HG03378 (cell line): ENCODE data around the gene NFATC1.
"Not testable (repeated sequence)": the region's sequence is repeated elsewhere in the genome, so short reads cannot be mapped to it uniquely, and the experiment has no call there.

Experiments
- ATAC-seq: cut with Tn5 transposase; IDR thresholded peaks from one replicate; pipeline ENCODE4 v1.9.1; 2021; ENCODE audit warnings: mild to moderate bottlenecking, moderate library complexity; ENCODE audit not compliant: unreplicated experiment

NFATC1 gene

GRCh38 chr18:79503406-79503805 is 107.7 kb downstream of the NFATC1 start:
- no peak for ATAC-seq

DNA sequence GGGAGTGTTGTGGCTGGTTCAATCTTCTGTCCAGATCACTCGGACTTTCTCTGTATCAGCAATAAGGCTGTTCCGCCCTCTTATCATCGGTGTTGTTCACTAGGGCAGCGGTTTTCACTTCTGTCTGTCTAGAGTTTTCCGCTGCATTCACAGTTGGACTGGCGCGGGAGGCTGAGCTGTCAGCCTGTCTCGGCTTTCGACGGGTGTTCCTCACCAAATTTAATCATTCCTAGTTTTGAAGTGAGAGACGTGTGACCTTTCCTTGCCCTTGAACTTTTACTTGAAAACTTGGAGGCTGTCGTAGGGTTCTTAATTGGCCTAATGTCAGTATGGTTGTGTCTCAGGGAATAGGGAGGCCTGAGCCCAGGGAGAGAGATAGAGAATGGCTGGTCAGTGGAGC is 108.3 kb downstream of the NFATC1 start:
- no peak for ATAC-seq

DNA sequence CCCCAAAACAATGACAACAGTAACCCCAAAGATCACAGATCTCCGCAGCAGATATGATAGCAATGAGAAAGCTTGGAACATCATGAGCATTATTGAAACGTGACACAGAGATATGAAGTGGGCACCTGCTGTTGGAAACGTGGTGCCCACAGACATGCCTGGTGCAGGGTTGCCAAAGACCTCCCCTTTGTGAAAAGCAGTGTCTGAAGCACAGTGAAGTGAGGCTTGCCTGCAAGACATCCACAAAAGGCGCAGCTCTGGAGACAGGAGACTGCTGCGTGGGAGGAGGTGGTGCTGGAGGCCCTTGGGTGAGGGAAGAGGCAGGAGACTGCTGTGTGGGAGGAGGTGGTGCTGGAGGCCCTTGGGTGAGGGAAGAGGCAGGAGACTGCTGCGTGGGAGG is 108.8 kb downstream of the NFATC1 start:
- ATAC-seq: not testable (repeated sequence)

GRCh38 chr18:79505465-79505864 is 109.7 kb downstream of the NFATC1 start:
- not testable (repeated sequence) for ATAC-seq

GRCh38 chr18:79506191-79507075 is 110.7 kb downstream of the NFATC1 start:
- no peak for ATAC-seq

- no peak for ATAC-seq
Observed at GRCh38 chr18:79507076-79507545, 111.4 kb downstream of the NFATC1 start.

DNA sequence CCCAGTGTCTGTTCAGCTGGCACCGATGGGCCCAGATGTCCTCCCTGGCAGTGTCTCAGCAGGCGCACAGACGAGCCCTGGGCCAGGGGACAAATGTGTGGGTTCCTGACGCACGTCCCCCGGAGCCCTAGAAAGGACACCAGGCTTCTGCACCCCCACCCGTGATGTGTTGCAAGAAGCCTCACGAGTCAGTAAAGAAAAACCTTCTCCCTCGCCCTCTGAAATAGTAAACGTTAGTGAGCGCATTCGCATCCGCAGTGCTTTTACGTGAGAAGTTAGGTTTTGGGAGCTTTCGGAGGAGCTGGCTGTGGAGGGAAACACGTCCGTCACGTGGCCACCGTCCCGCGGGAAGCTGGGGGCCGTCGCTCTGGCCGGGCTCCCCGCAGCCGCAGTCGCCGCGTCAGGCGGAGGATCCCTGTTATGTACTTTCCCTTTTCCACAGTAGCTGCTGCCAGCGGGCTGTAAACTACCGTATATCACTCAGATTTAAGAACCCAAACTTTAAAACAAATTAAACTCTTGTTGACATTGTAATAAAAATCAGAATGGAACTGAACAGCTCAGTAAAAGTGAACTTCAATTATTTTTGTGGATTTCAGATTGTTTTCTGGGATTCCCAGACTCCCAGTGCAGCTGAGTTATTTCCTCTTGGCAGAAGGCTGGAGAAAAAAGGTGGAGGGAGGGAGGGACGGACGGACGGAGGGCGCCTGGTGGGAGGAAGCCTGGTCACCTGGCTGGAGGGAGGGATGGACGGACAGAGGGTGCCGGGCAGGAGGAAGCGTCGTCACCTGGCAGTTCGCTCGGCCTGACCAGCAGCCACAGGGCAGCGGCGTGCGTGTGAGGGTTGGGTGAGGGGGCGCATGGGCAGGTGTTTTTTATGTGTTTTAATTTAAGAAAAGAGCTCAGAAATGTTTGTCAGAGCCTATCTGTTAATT is 112.1 kb downstream of the NFATC1 start:
- no peak for ATAC-seq

DNA sequence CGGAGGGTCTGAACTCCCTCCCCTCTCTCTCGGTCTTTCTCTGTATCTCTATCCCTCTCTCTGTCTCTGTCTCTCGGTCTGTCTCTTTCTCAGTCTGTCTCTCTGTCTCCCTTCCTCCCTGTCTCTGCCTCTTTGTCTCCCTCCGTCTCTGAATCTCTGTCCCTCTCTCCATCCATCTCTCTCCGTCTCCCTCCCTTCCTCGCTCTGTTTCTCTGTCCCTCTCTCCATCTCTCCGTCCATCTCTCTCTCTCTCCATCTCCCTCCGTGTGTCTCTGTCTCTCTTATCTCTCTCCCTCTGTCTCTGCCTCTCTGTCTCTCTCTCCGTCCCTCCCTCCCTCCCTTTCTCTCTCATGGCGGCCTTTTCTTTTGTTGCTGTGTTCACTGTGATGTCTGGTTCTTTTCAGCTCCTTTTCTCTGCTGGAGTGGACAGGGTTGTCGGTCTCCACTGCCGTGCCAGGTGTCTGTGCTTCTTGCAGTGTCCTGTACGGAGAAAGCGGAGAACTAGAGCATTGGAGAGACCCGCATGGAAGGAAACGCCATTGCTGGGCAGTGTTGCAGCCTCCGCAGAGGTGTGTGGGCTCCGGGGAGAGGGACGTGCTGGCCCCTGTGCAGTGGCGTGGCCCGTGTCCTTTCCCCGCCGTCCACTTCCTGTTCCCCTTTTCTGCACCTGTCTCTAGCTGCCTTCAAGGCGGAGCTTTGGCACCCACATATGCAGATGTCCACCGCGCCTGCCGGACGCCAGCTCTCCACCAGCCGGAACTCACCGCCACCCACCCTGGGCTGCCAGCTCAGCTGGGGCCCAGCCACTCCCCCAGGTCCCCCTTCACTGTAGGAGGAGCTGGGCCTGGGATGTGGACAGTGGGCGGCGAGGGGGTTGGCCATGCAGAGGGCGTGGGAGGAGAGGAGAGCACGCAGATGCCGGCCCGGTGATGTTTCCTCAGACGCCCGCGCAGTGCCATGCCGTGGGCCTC is 113.1 kb downstream of the NFATC1 start:
- peak; percentile 57 for ATAC-seq

DNA sequence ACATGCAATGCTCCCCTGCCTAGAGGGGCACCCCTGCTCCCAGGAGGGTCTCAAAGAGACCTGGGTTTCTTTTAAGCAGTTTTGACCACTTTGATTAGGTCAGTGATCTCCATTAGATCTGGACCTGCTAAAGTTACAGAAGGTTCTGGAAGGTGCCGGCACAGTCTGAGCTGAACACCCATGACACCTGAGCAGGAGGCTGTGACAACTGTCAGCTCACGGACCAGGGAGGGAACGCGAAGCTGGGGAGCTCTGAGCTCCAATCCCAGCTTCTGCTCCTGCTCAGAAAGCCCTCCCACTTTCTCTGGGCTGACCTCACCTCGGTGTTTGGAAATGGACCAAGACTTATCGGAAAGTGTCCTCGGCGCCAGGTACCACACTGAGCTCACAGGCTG is 113.8 kb downstream of the NFATC1 start:
- no peak for ATAC-seq

DNA sequence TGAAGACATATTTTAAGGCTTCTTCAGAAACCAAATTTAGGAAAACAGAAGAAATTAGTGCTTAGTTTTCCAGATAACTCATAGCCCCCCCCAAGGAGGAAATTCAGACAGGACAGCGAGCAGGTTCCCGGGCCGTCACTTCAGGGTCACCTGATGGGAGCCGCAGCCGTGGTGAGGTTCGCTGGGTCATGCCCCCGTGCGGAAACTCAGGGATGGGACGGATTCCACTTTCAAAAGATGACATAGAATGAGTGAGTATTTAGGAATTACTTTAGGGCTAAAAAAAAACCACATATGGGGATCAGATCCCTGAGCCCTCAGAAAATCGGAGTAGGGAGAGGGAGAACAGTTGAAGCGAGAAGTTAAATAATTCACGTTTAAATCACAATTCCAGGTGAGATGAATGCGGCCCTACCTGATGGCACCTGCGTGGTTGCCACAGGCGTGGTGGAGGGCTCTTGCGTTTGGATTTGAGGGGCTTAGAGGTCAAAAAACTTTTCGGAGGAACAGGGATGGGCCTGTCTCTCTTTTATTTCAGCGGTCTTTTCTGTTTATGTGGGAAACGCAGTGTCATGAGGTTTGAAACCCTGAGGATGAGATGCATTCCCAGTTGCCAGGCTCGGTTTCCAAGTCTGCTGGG is 114.4 kb downstream of the NFATC1 start:
- no peak for ATAC-seq

- ATAC-seq: no peak
Observed at GRCh38 chr18:79510731-79511241, 115.1 kb downstream of the NFATC1 start.

DNA sequence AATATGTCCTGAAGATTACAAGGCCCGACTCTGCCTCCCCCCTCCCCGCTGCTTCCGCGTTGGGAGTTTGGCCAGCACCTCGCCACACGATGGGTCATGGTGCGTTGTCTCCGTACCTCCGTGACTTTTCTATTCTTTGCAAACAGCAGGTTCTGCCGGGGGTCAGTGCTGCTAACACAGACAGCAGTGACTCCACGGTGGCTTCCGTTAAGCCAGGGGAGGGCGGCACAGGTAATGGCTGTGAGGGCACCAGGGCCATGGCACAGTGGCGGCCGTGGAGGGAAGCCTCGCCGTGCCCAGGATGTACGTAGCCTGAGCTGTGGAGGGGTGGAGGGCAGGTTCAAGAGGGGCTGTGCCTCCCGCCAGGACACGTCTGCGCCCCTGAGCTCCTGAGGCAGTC is 115.5 kb downstream of the NFATC1 start:
- no peak for ATAC-seq

- ATAC-seq: no peak
Observed at GRCh38 chr18:79511671-79512301, 116.1 kb downstream of the NFATC1 start.

GRCh38 chr18:79512461-79513380 is 117.0 kb downstream of the NFATC1 start:
- ATAC-seq: no peak

- ATAC-seq: no peak
Observed at GRCh38 chr18:79513381-79514081, 117.8 kb downstream of the NFATC1 start.

DNA sequence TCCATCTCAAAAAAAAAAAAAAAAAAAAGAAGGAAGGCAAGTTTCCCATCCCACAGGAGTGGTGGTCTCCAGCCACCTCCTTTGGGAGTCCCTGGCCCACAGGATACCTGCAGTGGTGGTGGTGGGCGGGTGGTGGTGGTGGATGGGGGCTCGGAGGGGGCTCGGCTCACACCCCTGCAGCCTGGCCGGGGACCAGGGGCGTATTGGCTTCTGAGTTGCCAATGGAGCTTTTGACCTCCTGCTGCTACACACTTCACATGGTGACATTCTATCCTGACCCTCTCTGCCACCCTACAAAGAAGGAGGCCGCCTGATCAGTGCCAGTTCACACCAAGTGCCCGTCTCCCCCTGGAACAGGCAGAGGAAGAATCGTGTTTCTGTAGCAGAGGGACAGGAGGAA is 119.6 kb downstream of the NFATC1 start:
- ATAC-seq: no peak

GRCh38 chr18:79515944-79516351 is 120.2 kb downstream of the NFATC1 start:
- ATAC-seq: no peak
